H9 (cell line): Measurements from ENCODE around the gene FCAMR. TPM values are rescaled to one million over a fixed set of nuclear protein-coding genes. Genes with fewer than 3 reads are reported as not detected.

ENCODE experiments used
- DNase-seq: peaks from one replicate; pipeline ENCODE4 v3.0.0-alpha.2; 2017
- H2AFZ ChIP-seq: one replicate; pipeline ENCODE4 v1.6.1; 2013; ENCODE audit warnings: mild to moderate bottlenecking, low read length, control low read depth, moderate library complexity
- H2AK5ac ChIP-seq: 2 replicates; pipeline ENCODE4 v1.6.1; 2013; ENCODE audit warnings: low read length, control low read depth, mixed read lengths; ENCODE audit not compliant: insufficient read length
- H2BK120ac ChIP-seq: one replicate; pipeline ENCODE4 v1.6.1; 2013; ENCODE audit warnings: low read depth, mild to moderate bottlenecking, low read length, control low read depth, inconsistent platforms; ENCODE audit not compliant: poor library complexity, severe bottlenecking
- H2BK12ac ChIP-seq: 2 replicates; pipeline ENCODE4 v1.6.1; 2013; ENCODE audit warnings: low read length, control low read depth, mixed read lengths, low read depth; ENCODE audit not compliant: insufficient read length
- H2BK15ac ChIP-seq: 2 replicates; pipeline ENCODE4 v1.6.1; 2013; ENCODE audit warnings: low read depth, low read length, control low read depth
- H2BK20ac ChIP-seq: one replicate; pipeline ENCODE4 v1.6.1; 2013; ENCODE audit warnings: low read depth, mild to moderate bottlenecking, low read length, control low read depth, inconsistent platforms; ENCODE audit not compliant: poor library complexity, severe bottlenecking
- H2BK5ac ChIP-seq: 2 replicates; pipeline ENCODE4 v1.6.1; 2013; ENCODE audit warnings: low read length, control low read depth, mixed read lengths; ENCODE audit not compliant: insufficient read length
- H3K14ac ChIP-seq: 2 replicates; pipeline ENCODE4 v1.6.1; 2013; ENCODE audit warnings: low read length, control low read depth; ENCODE audit not compliant: insufficient read depth
- H3K18ac ChIP-seq: 2 replicates; pipeline ENCODE4 v1.6.1; 2013; ENCODE audit warnings: low read depth, mild to moderate bottlenecking, mixed read lengths, low read length, control low read depth; ENCODE audit not compliant: insufficient read length
- H3K23ac ChIP-seq: 2 replicates; pipeline ENCODE4 v1.6.1; 2013; ENCODE audit warnings: low read length, control low read depth, mixed read lengths, low read depth; ENCODE audit not compliant: insufficient read length
- H3K23me2 ChIP-seq: 2 replicates; pipeline ENCODE4 v1.6.1; 2013; ENCODE audit warnings: low read depth, mild to moderate bottlenecking, mixed read lengths, low read length, control low read depth; ENCODE audit not compliant: insufficient read length, poor library complexity, severe bottlenecking
- H3K27ac ChIP-seq: 2 replicates; pipeline ENCODE4 v1.5.1; 2013; ENCODE audit warnings: low read length, control low read depth, mixed read lengths, low read depth; ENCODE audit not compliant: insufficient read length
- H3K27me3 ChIP-seq: 2 replicates; pipeline ENCODE4 v1.6.1; 2013; ENCODE audit warnings: low read length, control low read depth, inconsistent platforms; ENCODE audit not compliant: insufficient read depth
- H3K4ac ChIP-seq: 2 replicates; pipeline ENCODE4 v1.6.1; 2013; ENCODE audit warnings: low read depth, mild to moderate bottlenecking, control low read depth, inconsistent platforms, low read length, moderate library complexity
- H3K4me1 ChIP-seq: 2 replicates; pipeline ENCODE4 v1.6.1; 2013; ENCODE audit warnings: low read length, control low read depth, inconsistent platforms; ENCODE audit not compliant: insufficient read depth
- H3K4me2 ChIP-seq: 2 replicates; pipeline ENCODE4 v1.6.1; 2013; ENCODE audit warnings: low read length, control low read depth, mixed read lengths; ENCODE audit not compliant: insufficient read length, insufficient read depth
- H3K56ac ChIP-seq: 2 replicates; pipeline ENCODE4 v1.6.1; 2013; ENCODE audit warnings: low read depth, mild to moderate bottlenecking, mixed read lengths, low read length, control low read depth; ENCODE audit not compliant: insufficient read length
- H3K79me1 ChIP-seq: 2 replicates; pipeline ENCODE4 v1.6.1; 2013; ENCODE audit warnings: low read depth, mild to moderate bottlenecking, moderate library complexity, low read length, control low read depth, inconsistent platforms; ENCODE audit not compliant: insufficient read depth, poor library complexity, severe bottlenecking
- H3K79me2 ChIP-seq: 2 replicates; pipeline ENCODE4 v1.6.1; 2013; ENCODE audit warnings: low read length, control low read depth, inconsistent platforms; ENCODE audit not compliant: insufficient read depth
- H3K9ac ChIP-seq: 2 replicates; pipeline ENCODE4 v1.6.1; 2013; ENCODE audit warnings: low read length, control low read depth, mixed read lengths; ENCODE audit not compliant: insufficient read length; ENCODE audit errors: extremely low read depth
- H3K9me3 ChIP-seq: one replicate; pipeline ENCODE4 v1.6.1; 2013; ENCODE audit warnings: low read depth, low read length, inconsistent platforms; ENCODE audit not compliant: control insufficient read depth
- H3T11ph ChIP-seq: one replicate; pipeline ENCODE4 v1.6.1; 2013; ENCODE audit warnings: mild to moderate bottlenecking, low read length, control low read depth, inconsistent platforms
- H4K20me1 ChIP-seq: one replicate; pipeline ENCODE4 v1.6.1; 2013; ENCODE audit not compliant: control insufficient read depth, insufficient read length, insufficient read depth
- H4K5ac ChIP-seq: 2 replicates; pipeline ENCODE4 v1.6.1; 2013; ENCODE audit warnings: low read depth, mild to moderate bottlenecking, mixed read lengths, low read length, control low read depth; ENCODE audit not compliant: insufficient read length
- H4K8ac ChIP-seq: replicated peaks from 2 replicates; pipeline ENCODE4 v1.6.1; 2013; ENCODE audit warnings: low read length, control low read depth, mixed read lengths, low read depth; ENCODE audit not compliant: insufficient read length
- H4K91ac ChIP-seq: 2 replicates; pipeline ENCODE4 v1.6.1; 2013; ENCODE audit warnings: low read depth, mild to moderate bottlenecking, moderate library complexity, mixed read lengths, low read length, control low read depth; ENCODE audit not compliant: insufficient read length
- H3K27ac Mint-ChIP-seq, 3 experiments: 2 replicates in 2 of 3; 3 replicates in 1 of 3; pipeline ENCODE4 v1.8.0; 2020 to 2021; ENCODE audit warnings: mixed read lengths in 3 of 3, mild to moderate bottlenecking in 1 of 3, moderate library complexity in 1 of 3
- H3K27me3 Mint-ChIP-seq: 2 replicates; pipeline ENCODE4 v1.8.0; 2021; ENCODE audit warnings: low read depth, mild to moderate bottlenecking, moderate library complexity, mixed read lengths
- H3K36me3 Mint-ChIP-seq, 3 experiments: 2 replicates in 2 of 3; 3 replicates in 1 of 3; pipeline ENCODE4 v1.8.0; 2020 to 2021; ENCODE audit warnings: low read depth in 3 of 3, mixed read lengths in 3 of 3; ENCODE audit not compliant: insufficient read depth in 1 of 3
- H3K4me1 Mint-ChIP-seq, 2 experiments: 2 replicates each; pipeline ENCODE4 v1.8.0; 2020; ENCODE audit warnings: mixed read lengths in 2 of 2
- H3K4me3 Mint-ChIP-seq, 2 experiments: 2 replicates in 1 of 2; 3 replicates in 1 of 2; pipeline ENCODE4 v1.8.0; 2020 to 2021; ENCODE audit warnings: mild to moderate bottlenecking in 2 of 2, mixed read lengths in 2 of 2, moderate library complexity in 1 of 2
- H3K9me3 Mint-ChIP-seq, 2 experiments: 2 replicates in 1 of 2; 3 replicates in 1 of 2; pipeline ENCODE4 v1.8.0; 2020; ENCODE audit warnings: mild to moderate bottlenecking in 2 of 2, mixed read lengths in 2 of 2, moderate library complexity in 1 of 2
- WGBS: extraction: QIAGEN DNeasy Blood & Tissue Kit; methylation state at CpG from one replicate; pipeline ENCODE4 v1.1.7; 2013; ENCODE audit warnings: missing lambda C conversion rate, low lambda C conversion rate, mixed read lengths; ENCODE audit not compliant: insufficient read length; ENCODE audit errors: extremely low coverage; 5-methylcytosine and 5-hydroxymethylcytosine counted together
- long read RNA-seq: library from polyadenylated mRNA; unstranded; transcript quantifications from one replicate; pipeline ENCODE4 v2.0.0, GENCODE V29; 2020
- total RNA-seq: library from RNA; stranded (reverse); gene quantifications from 2 replicates; pipeline ENCODE4 v1.2.1, GENCODE V29; 2021
- TF ChIP-seq, protein P1 (sequence below): fragments of 200-600 bp; sonication (generic); conservative IDR thresholded peaks from 3 replicates; pipeline ENCODE4 v1.8.0; 2021; ENCODE audit warnings: antibody characterized with exemption, mild to moderate bottlenecking

The FCAMR gene, protein sequence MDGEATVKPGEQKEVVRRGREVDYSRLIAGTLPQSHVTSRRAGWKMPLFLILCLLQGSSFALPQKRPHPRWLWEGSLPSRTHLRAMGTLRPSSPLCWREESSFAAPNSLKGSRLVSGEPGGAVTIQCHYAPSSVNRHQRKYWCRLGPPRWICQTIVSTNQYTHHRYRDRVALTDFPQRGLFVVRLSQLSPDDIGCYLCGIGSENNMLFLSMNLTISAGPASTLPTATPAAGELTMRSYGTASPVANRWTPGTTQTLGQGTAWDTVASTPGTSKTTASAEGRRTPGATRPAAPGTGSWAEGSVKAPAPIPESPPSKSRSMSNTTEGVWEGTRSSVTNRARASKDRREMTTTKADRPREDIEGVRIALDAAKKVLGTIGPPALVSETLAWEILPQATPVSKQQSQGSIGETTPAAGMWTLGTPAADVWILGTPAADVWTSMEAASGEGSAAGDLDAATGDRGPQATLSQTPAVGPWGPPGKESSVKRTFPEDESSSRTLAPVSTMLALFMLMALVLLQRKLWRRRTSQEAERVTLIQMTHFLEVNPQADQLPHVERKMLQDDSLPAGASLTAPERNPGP
- total RNA-seq = not detected in 2 replicates
- long read RNA-seq = 0 reads

DNA sequence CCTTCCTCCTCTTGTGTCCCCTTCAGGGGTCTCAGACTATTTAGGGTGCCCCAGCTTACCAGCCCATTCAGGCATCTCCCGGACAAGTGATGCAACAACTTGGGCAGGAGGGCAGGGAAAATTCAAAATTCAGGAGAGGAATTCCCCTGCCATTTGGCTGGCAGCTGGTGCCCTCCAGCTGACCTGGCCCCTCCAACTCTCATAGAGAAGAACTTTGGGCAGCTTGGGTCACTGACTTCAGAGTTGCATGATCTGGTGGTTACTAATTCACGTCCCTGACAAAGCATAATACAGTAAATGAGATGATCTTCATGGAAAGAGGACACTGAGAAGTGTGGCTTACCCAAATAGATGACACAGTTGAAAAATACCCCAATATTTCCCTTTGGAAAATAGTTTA lies at the start of gene FCAMR:
FCAMR (minus strand) TSS at position 15 of the 400 bp plus-strand sequence. CDS start 335 bp downstream, outside the sequence.
- Histone ChIP-seq H3K79me2 (no peaks in the 10 kb centered on the region), H3K4me2 (no peak within 1 kb of the TSS), H4K8ac (no peak within 1 kb of the TSS), H2AFZ (no peak within 1 kb of the TSS), H2AK5ac (no peak within 1 kb of the TSS), H3K23ac (no peak within 1 kb of the TSS), H2BK120ac (no peak within 1 kb of the TSS), H3K4me1 (no peaks in the 10 kb centered on the region), H3K9ac (no peak within 1 kb of the TSS), H3K23me2 (no peaks in the 10 kb centered on the region), H3K27ac (no peak within 1 kb of the TSS), H3K4ac (no peak within 1 kb of the TSS), H4K91ac (no peak within 1 kb of the TSS), H3K14ac (no peak within 1 kb of the TSS), H3K18ac (no peak within 1 kb of the TSS), H3K79me1 (no peaks in the 10 kb centered on the region), H2BK20ac (no peak within 1 kb of the TSS), H2BK5ac (no peak within 1 kb of the TSS), H3K56ac (no peak within 1 kb of the TSS), H2BK12ac (no peak within 1 kb of the TSS), H3K27me3 (no peaks in the 10 kb centered on the region), H3K9me3 (no peaks in the 10 kb centered on the region), H4K5ac (no peak within 1 kb of the TSS), H3T11ph (no peak within 1 kb of the TSS), H2BK15ac (no peak within 1 kb of the TSS), H4K20me1 (no peaks in the 10 kb centered on the region)
- no peak within 1 kb of the TSS; a peak in 1 of 7 replicates for H3K27ac Mint-ChIP-seq
- no peaks in the 10 kb centered on the region for H3K9me3 Mint-ChIP-seq
- H3K36me3 Mint-ChIP-seq = no peaks in the 10 kb centered on the region; a peak in 1 of 7 replicates
- no CpG with 5 or more reads among the region's 2 CpGs for WGBS
- H3K4me3 Mint-ChIP-seq = no peak within 1 kb of the TSS
- no peaks in the 10 kb centered on the region; a peak in 1 of 4 replicates for H3K4me1 Mint-ChIP-seq
- TF ChIP-seq, protein P1, sequence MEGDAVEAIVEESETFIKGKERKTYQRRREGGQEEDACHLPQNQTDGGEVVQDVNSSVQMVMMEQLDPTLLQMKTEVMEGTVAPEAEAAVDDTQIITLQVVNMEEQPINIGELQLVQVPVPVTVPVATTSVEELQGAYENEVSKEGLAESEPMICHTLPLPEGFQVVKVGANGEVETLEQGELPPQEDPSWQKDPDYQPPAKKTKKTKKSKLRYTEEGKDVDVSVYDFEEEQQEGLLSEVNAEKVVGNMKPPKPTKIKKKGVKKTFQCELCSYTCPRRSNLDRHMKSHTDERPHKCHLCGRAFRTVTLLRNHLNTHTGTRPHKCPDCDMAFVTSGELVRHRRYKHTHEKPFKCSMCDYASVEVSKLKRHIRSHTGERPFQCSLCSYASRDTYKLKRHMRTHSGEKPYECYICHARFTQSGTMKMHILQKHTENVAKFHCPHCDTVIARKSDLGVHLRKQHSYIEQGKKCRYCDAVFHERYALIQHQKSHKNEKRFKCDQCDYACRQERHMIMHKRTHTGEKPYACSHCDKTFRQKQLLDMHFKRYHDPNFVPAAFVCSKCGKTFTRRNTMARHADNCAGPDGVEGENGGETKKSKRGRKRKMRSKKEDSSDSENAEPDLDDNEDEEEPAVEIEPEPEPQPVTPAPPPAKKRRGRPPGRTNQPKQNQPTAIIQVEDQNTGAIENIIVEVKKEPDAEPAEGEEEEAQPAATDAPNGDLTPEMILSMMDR = no peak
- H3K27me3 Mint-ChIP-seq = peaks cover 20% of the 10 kb centered on the region
- no peak for DNase-seq
